HUES6 (cell line): Measurements from ENCODE around the gene ELOA2.
"Not testable (repeated sequence)": the region's sequence is repeated elsewhere in the genome, so short reads cannot be mapped to it uniquely, and the experiment has no call there.

Experiments used
- H3K27ac ChIP-seq: 2 replicates; pipeline ENCODE4 v1.7.0; 2013; ENCODE audit warnings: low read depth, mild to moderate bottlenecking, low read length, inconsistent platforms
- H3K27me3 ChIP-seq: 2 replicates; pipeline ENCODE4 v1.6.1; 2013; ENCODE audit warnings: low read length; ENCODE audit not compliant: control insufficient read depth, insufficient read depth
- H3K36me3 ChIP-seq: 2 replicates; pipeline ENCODE4 v1.6.1; 2013; ENCODE audit warnings: low read length; ENCODE audit not compliant: control insufficient read depth, insufficient read depth
- H3K4me1 ChIP-seq: 2 replicates; pipeline ENCODE4 v1.6.1; 2013; ENCODE audit warnings: low read length; ENCODE audit not compliant: control insufficient read depth, insufficient read depth
- H3K4me3 ChIP-seq: 2 replicates; pipeline ENCODE4 v1.5.1; 2013; ENCODE audit warnings: low read depth, low read length
- H3K9ac ChIP-seq: one replicate; pipeline ENCODE4 v1.6.1; 2013; ENCODE audit warnings: mild to moderate bottlenecking, low read length
- H3K9me3 ChIP-seq: 2 replicates; pipeline ENCODE4 v1.6.1; 2013; ENCODE audit warnings: low read depth, low read length; ENCODE audit not compliant: control insufficient read depth, insufficient read depth

ELOA2 gene

GRCh38 chr18:47019870-47020269, 15.6 kb downstream of the ELOA2 start:
- not testable (repeated sequence) for H3K4me1 ChIP-seq, H3K9me3 ChIP-seq, H3K36me3 ChIP-seq, H3K27me3 ChIP-seq, H3K9ac ChIP-seq, H3K27ac ChIP-seq, H3K4me3 ChIP-seq
